K562 (cell line): ENCODE results near the gene SMIM29. TPM values are rescaled to one million over a fixed set of nuclear protein-coding genes. Genes with fewer than 3 reads are reported as not detected.
A peak's percentile ranks its signal among the peaks of the same experiment; 100 is the strongest.

ENCODE experiments used
- CC2D1A ChIP-seq: fragments of 450-650 bp; IDR thresholded peaks from 2 replicates; pipeline ENCODE4 v1.6.1; 2017; ENCODE audit warnings: mild to moderate bottlenecking
- CCNT2 ChIP-seq: IDR thresholded peaks from 2 replicates; pipeline ENCODE4 v1.6.1; 2011; ENCODE audit warnings: borderline replicate concordance, low read depth, mild to moderate bottlenecking, moderate library complexity, mixed read lengths, low read length; ENCODE audit not compliant: insufficient read length; ENCODE audit errors: extremely low read depth
- CTBP1 ChIP-seq: fragments of 450-650 bp; IDR thresholded peaks from 2 replicates; pipeline ENCODE4 v1.6.1; 2016; ENCODE audit warnings: borderline replicate concordance
- DNMT1 ChIP-seq: fragments of 450-650 bp; IDR thresholded peaks from 2 replicates; pipeline ENCODE4 v1.6.1; 2016; ENCODE audit warnings: antibody characterized with exemption, mild to moderate bottlenecking
- E2F8 ChIP-seq: fragments of 450-650 bp; IDR thresholded peaks from 2 replicates; pipeline ENCODE4 v1.7.1; 2018; ENCODE audit warnings: mild to moderate bottlenecking, low read depth; ENCODE audit not compliant: partially characterized antibody
- ETV1 ChIP-seq: fragments of 450-650 bp; conservative IDR thresholded peaks from 2 replicates; pipeline ENCODE4 v1.6.1; 2016; ENCODE audit warnings: missing genetic modification characterization, control low read depth, low read depth, missing compliant biosample characterization
- HBP1 ChIP-seq: fragments of 450-650 bp; formaldehyde crosslinking; IDR thresholded peaks from 2 replicates; pipeline ENCODE4 v1.4.0; 2022; ENCODE audit warnings: missing genetic modification characterization
- HMGN3 ChIP-seq: IDR thresholded peaks from 2 replicates; pipeline ENCODE4 v1.6.1; 2011; ENCODE audit warnings: borderline replicate concordance, low read depth, mild to moderate bottlenecking, mixed read lengths, low read length; ENCODE audit not compliant: insufficient read length; ENCODE audit errors: extremely low read depth
- MYC ChIP-seq, 2 experiments: fragments of 250-450 bp in 1 of 2; sonication (Bioruptor Pico) in 1 of 2; IDR thresholded peaks; 2 replicates each; pipeline versions ENCODE4 v1.5.1 to v1.6.1; 2012 to 2021; ENCODE audit warnings: low read depth in 2 of 2, borderline replicate concordance in 1 of 2, improper control_type of control experiment in 1 of 2, low read length in 1 of 2, mild to moderate bottlenecking in 1 of 2, moderate library complexity in 1 of 2
- RAD21 ChIP-seq, 2 experiments: fragments of 250-450 bp in 1 of 2; fragments of 450-650 bp in 1 of 2; sonication (Bioruptor Pico) in 1 of 2; formaldehyde crosslinking in 1 of 2; IDR thresholded peaks in 1 of 2; conservative IDR thresholded peaks in 1 of 2; 2 replicates each; pipeline versions ENCODE4 v1.4.0 to v1.8.0; 2020 to 2022; ENCODE audit warnings: mild to moderate bottlenecking in 2 of 2, moderate library complexity in 1 of 2
- RBM34 ChIP-seq: fragments of 200-400 bp; formaldehyde crosslinking; IDR thresholded peaks from 2 replicates; pipeline ENCODE4 v1.6.1; 2018; ENCODE audit warnings: low read length, borderline replicate concordance; ENCODE audit not compliant: insufficient read depth
- SMARCE1 ChIP-seq: fragments of 450-650 bp; IDR thresholded peaks from 2 replicates; pipeline ENCODE4 v1.7.1; 2016; ENCODE audit warnings: mild to moderate bottlenecking
- SREBF1 ChIP-seq: fragments of 150-350 bp; IDR thresholded peaks from 2 replicates; pipeline ENCODE4 v1.6.1; 2014; ENCODE audit warnings: antibody characterized with exemption, low read depth, low read length, borderline replicate concordance
- SRF ChIP-seq, 2 experiments: fragments of 250-450, 450-650 bp in 1 of 2; sonication (Bioruptor Pico) in 1 of 2; sonication (generic) in 1 of 2; formaldehyde crosslinking; IDR thresholded peaks; 2 replicates each; pipeline versions ENCODE4 v1.5.0 to v1.5.1; 2020 to 2022; ENCODE audit warnings: mild to moderate bottlenecking in 1 of 2, missing genetic modification reagents in 1 of 2
- SRSF1 ChIP-seq: fragments of 200-400 bp; formaldehyde crosslinking; IDR thresholded peaks from 2 replicates; pipeline ENCODE4 v1.6.1; 2017; ENCODE audit warnings: mild to moderate bottlenecking, low read depth, low read length, moderate library complexity
- SUPT5H ChIP-seq: fragments of 450-650 bp; IDR thresholded peaks from 2 replicates; pipeline ENCODE4 v1.6.1; 2016
- THAP12 ChIP-seq: fragments of 250-450 bp; sonication (Bioruptor Pico); IDR thresholded peaks from 2 replicates; pipeline ENCODE4 v1.9.0; 2021; ENCODE audit warnings: mild to moderate bottlenecking, inconsistent platforms
- ZNF311 ChIP-seq: fragments of 250-450 bp; sonication (Bioruptor Pico); IDR thresholded peaks from 2 replicates; pipeline ENCODE4 v1.4.0; 2020; ENCODE audit warnings: mild to moderate bottlenecking, moderate library complexity
- ZNF717 ChIP-seq: fragments of 250-450 bp; sonication (Bioruptor Pico); IDR thresholded peaks from 2 replicates; pipeline ENCODE4 v1.5.0; 2021
- polyA plus RNA-seq, 8 experiments: library from polyadenylated mRNA; depleted of rRNA in 4 of 8; stranded (reverse) in 5 of 8; unstranded in 3 of 8; fragments of >200 nt; fragmentation: Nextera tagmentation in 2 of 8; fragmentation: Illumina TruSeq in 1 of 8; extraction: Ambion mirVana in 2 of 8; extraction: Trizol in 1 of 8; gene quantifications; 2 replicates each; pipeline versions ENCODE4 v1.2.1 to v1.2.3, GENCODE V29; 2011 to 2014; ENCODE audit warnings: inconsistent platforms in 1 of 8, missing spikeins in 1 of 8
- total RNA-seq, 7 experiments: library from RNA; depleted of rRNA in 6 of 7; stranded (reverse); fragments of >200 nt in 6 of 7; fragmentation: Illumina TruSeq in 2 of 7; extraction: Trizol in 2 of 7; gene quantifications; 2 replicates each; pipeline versions ENCODE4 v1.2.1 to v1.2.3, GENCODE V29; 2011 to 2021; ENCODE audit warnings: low replicate concordance in 1 of 7

The SMIM29 gene
- total and polyA plus RNA-seq, 9 of the 15 experiments (the other 6 are each of a cell fraction or from before 2014, with no cell fraction given): 6.5 to 36.7 (median 20.9) TPM

GRCh38 chr6:34246563-34247391 is 2.0 kb downstream of the SMIM29 start (continued):
- TF ChIP-seq SREBF1: no peak
- peak; percentile 49 for TF ChIP-seq CCNT2
- TF ChIP-seq ZNF311 (CRISPR knock-in tag): no peak
- peak; percentile 76; the same call in 1 of the 2 replicates for TF ChIP-seq ZNF717 (CRISPR knock-in tag)
- TF ChIP-seq RAD21 (CRISPR knock-in tag; conservative IDR thresholded peaks at IDR 0.05 in 1 of 2, IDR thresholded peaks at IDR 0.05 in 1 of 2): peak; percentile 51 to 70; a peak in 3 of 4 replicates
- TF ChIP-seq RBM34: no peak
- TF ChIP-seq CC2D1A: 0 out of 2 replicates have a peak, but pooled peaks have one; percentile 14
- TF ChIP-seq HMGN3: peak; percentile 46
- no peak for TF ChIP-seq SRSF1
- peak; percentile 55; the same call in 1 of the 2 replicates for TF ChIP-seq THAP12 (CRISPR knock-in tag)
- peak in 1 of 2 experiments; percentile 5; a peak in 1 of 4 replicates for TF ChIP-seq SRF (CRISPR knock-in tag; IDR thresholded peaks at IDR 0.05)
- no peak for TF ChIP-seq ETV1
- TF ChIP-seq HBP1 (CRISPR knock-in tag): peak; percentile 95; the same call in 1 of the 2 replicates
- TF ChIP-seq SUPT5H: peak; percentile 98
- TF ChIP-seq SMARCE1: 0 out of 2 replicates have a peak, but pooled peaks have one; percentile 23
- TF ChIP-seq E2F8: peak; percentile 72
- TF ChIP-seq DNMT1: no peak
- no peak; the same call in 1 of the 2 replicates for TF ChIP-seq MYC (IDR thresholded peaks at IDR 0.05; ENCODE audit: low read depth, low read length)
- TF ChIP-seq MYC (CRISPR knock-in tag; IDR thresholded peaks at IDR 0.05; ENCODE audit: borderline replicate concordance, low read depth): peak; percentile 45; the same call in 1 of the 2 replicates
- peak; percentile 50; the same call in 1 of the 2 replicates for TF ChIP-seq CTBP1
